Measurements from ENCODE around the gene TFEC. TPM values are rescaled to one million over a fixed set of nuclear protein-coding genes. Genes with fewer than 3 reads are reported as not detected.

The TFEC gene
- polyA plus RNA-seq, 1 of the 3 experiments (the other 2 are of a cell fraction), result not detected

DNA sequence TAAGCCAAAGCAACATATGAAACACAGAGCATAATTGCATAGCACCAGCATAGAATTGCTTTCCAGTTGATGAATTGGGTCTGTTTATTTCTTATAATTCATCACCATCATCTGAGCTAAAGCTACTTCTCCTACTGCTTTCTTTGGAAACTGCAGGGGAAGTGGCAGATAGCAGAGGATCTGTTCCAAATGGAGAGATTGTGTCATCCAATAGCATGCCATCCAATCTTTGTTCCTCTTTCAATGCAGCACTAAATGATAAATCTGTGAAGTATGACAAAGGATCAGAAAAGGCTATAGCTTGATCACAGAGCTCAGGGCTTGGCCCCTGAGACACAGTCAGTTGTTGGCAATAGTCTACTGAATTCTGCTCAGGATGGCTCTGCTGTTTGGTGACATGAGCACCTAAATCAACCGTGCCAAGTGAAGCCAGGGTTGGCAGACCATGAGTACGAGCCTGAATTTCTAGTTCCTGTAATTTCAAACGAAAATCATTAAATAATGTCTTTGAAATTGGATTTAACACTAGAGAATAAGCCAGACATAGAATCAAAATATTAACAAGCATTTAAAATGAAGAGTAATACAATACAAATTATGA is 90.0 kb downstream of the TFEC start:
- Histone ChIP-seq H3K36me3 (replicated peaks in 1 of 2; ENCODE audit: control insufficient read depth in 1 of 2, insufficient read depth in 2 of 2, low read length in 1 of 2) (no peaks in the 10 kb centered on the region), H3K4me1 (ENCODE audit: control insufficient read depth in 1 of 2, insufficient read depth in 2 of 2, low read depth in 1 of 2, low read length in 1 of 2) (no peaks in the 10 kb centered on the region), H3K4me3 (ENCODE audit: low read depth in 2 of 2, low read length in 1 of 2) (no peak overlapping the region), H3K9me3 (no peaks in the 10 kb centered on the region), H3K79me2 (ENCODE audit: insufficient read depth) (no peaks in the 10 kb centered on the region), H3K27ac (ENCODE audit: low read depth in 2 of 2, low read length in 1 of 2) (no peak overlapping the region), H4K20me1 (ENCODE audit: insufficient read depth) (no peaks in the 10 kb centered on the region), H3K9me2 (peaks cover under 1% of the 10 kb centered on the region; the same call in 1 of the 2 replicates), H2AFZ (ENCODE audit: low read depth) (no peak overlapping the region), H3K9ac (no peak overlapping the region), H3F3A (replicated peaks; ENCODE audit: insufficient read depth) (no peaks in the 10 kb centered on the region), H3K27me3 (ENCODE audit: insufficient read depth) (no peaks in the 10 kb centered on the region), H3K4me2 (no peak overlapping the region)
- POLR2A ChIA-PET, result no interaction called here
- TF ChIP-seq MEF2A (IDR thresholded peaks at IDR 0.05; ENCODE audit: borderline replicate concordance, low read depth) (no peak), EZH2phosphoT487 (IDR thresholded peaks at IDR 0.05; ENCODE audit: borderline replicate concordance, low read depth) (no peak), RFX5 (IDR thresholded peaks at IDR 0.05; ENCODE audit: low read length) (no peak), USF1 (IDR thresholded peaks at IDR 0.05; ENCODE audit: borderline replicate concordance, low read depth) (no peak), CHD2 (IDR thresholded peaks at IDR 0.05; ENCODE audit: low read length, partially characterized antibody) (no peak)
- TF ChIP-seq, protein P1, sequence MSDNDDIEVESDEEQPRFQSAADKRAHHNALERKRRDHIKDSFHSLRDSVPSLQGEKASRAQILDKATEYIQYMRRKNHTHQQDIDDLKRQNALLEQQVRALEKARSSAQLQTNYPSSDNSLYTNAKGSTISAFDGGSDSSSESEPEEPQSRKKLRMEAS (IDR thresholded peaks at IDR 0.05; ENCODE audit: low read depth), result no peak
- CTCF ChIA-PET, result interaction anchor here (0.7 kb wide), 1 partner anchor 18 kb away, joined by 3 read pairs; no protein-coding TSS in a partner anchor
- no peak for DNase-seq
- WGBS (ENCODE audit: low lambda C conversion rate), result 0% methylated on average over 3 of the region's 3 CpGs

DNA sequence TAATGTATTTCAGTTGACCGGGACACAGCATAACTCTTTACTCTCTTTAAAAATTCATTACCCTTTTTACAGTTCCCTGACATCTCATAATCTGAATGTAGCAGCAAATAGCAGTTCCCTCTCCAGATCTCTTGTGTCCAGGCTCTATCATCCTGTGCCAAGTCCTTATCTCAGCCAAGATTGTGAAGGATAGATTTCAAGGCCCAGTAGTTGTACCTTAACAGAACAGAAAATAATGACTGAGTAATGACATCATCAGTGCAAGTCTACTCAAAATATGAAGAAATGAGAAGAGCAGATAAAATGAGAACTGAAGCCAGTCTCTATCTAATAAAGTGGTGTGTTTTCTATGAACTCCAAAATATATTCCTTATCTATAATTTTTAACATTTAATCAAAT is 92.6 kb downstream of the TFEC start:
- Histone ChIP-seq H2AFZ (ENCODE audit: low read depth) (no peak overlapping the region), H3K4me2 (no peak overlapping the region), H3K9ac (no peak overlapping the region), H3K27ac (ENCODE audit: low read depth in 2 of 2, low read length in 1 of 2) (no peak overlapping the region), H3K4me3 (ENCODE audit: low read depth in 2 of 2, low read length in 1 of 2) (no peak overlapping the region), H4K20me1 (ENCODE audit: insufficient read depth) (no peaks in the 10 kb centered on the region), H3K4me1 (ENCODE audit: control insufficient read depth in 1 of 2, insufficient read depth in 2 of 2, low read depth in 1 of 2, low read length in 1 of 2) (no peaks in the 10 kb centered on the region), H3K79me2 (ENCODE audit: insufficient read depth) (no peaks in the 10 kb centered on the region), H3K9me2 (peaks cover 5% of the 10 kb centered on the region; the same call in 1 of the 2 replicates), H3F3A (replicated peaks; ENCODE audit: insufficient read depth) (no peaks in the 10 kb centered on the region), H3K36me3 (replicated peaks in 1 of 2; ENCODE audit: control insufficient read depth in 1 of 2, insufficient read depth in 2 of 2, low read length in 1 of 2) (no peaks in the 10 kb centered on the region), H3K27me3 (ENCODE audit: insufficient read depth) (no peaks in the 10 kb centered on the region), H3K9me3 (no peaks in the 10 kb centered on the region)
- DNase-seq, result no peak
- CTCF ChIA-PET, result no interaction called here
- WGBS (ENCODE audit: low lambda C conversion rate), result 2% methylated on average over 1 of the region's 1 CpG
- POLR2A ChIA-PET, result no interaction called here
- TF ChIP-seq EP300 (IDR thresholded peaks at IDR 0.05; ENCODE audit: borderline replicate concordance in 1 of 2, low read depth in 1 of 2, low read length in 1 of 2), result no peak
- no peak for TF ChIP-seq NRF1 (IDR thresholded peaks at IDR 0.05; ENCODE audit: low read depth, low read length)
- TF ChIP-seq RAD21 (IDR thresholded peaks at IDR 0.05; ENCODE audit: low read length), result no peak

DNA sequence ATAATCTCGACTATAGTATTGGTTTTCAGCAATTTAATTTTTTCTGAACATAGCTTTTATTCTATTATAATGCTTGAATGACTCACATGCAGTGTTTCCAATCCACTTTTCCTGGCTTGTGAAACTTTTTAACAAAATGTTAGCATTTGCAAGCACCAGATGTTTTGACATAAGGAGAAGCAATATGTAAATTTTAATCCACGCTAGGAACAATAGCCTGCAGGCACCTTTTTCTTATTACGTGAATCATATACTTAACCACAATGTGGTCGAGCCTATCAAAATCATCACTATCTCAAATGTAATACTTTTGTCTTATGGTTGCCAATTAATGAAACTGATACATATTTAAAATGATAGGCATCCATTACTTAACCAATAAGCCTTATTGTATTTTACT is 97.1 kb downstream of the TFEC start:
- Histone ChIP-seq H2AFZ (ENCODE audit: low read depth) (no peak overlapping the region), H3K9me3 (no peaks in the 10 kb centered on the region), H3K27ac (ENCODE audit: low read depth in 2 of 2, low read length in 1 of 2) (no peak overlapping the region), H3K4me3 (ENCODE audit: low read depth in 2 of 2, low read length in 1 of 2) (no peak overlapping the region), H3K27me3 (ENCODE audit: insufficient read depth) (no peaks in the 10 kb centered on the region), H3K36me3 (replicated peaks in 1 of 2; ENCODE audit: control insufficient read depth in 1 of 2, insufficient read depth in 2 of 2, low read length in 1 of 2) (no peaks in the 10 kb centered on the region), H3K9ac (no peak overlapping the region), H3K79me2 (ENCODE audit: insufficient read depth) (no peaks in the 10 kb centered on the region), H3K9me2 (0 out of 2 replicates have a peak, but pooled peaks cover 5% of the 10 kb centered on the region), H3K4me1 (ENCODE audit: control insufficient read depth in 1 of 2, insufficient read depth in 2 of 2, low read depth in 1 of 2, low read length in 1 of 2) (no peaks in the 10 kb centered on the region), H4K20me1 (ENCODE audit: insufficient read depth) (no peaks in the 10 kb centered on the region), H3F3A (replicated peaks; ENCODE audit: insufficient read depth) (no peaks in the 10 kb centered on the region), H3K4me2 (no peak overlapping the region)
- TF ChIP-seq FOSL2 (IDR thresholded peaks at IDR 0.05; ENCODE audit: borderline replicate concordance, low read depth) (no peak), EP300 (IDR thresholded peaks at IDR 0.05; ENCODE audit: borderline replicate concordance in 1 of 2, low read depth in 1 of 2, low read length in 1 of 2) (no peak), PBX3 (IDR thresholded peaks at IDR 0.05) (no peak), SIN3A (IDR thresholded peaks at IDR 0.05; ENCODE audit: borderline replicate concordance, low read depth, low read length) (no peak), ELF1 (IDR thresholded peaks at IDR 0.05) (no peak), NRF1 (IDR thresholded peaks at IDR 0.05; ENCODE audit: low read depth, low read length) (no peak), ZBTB33 (IDR thresholded peaks at IDR 0.05; ENCODE audit: borderline replicate concordance, low read depth) (no peak), YY1 (IDR thresholded peaks at IDR 0.05; ENCODE audit: low read depth) (no peak), MEF2A (IDR thresholded peaks at IDR 0.05; ENCODE audit: borderline replicate concordance, low read depth) (no peak), EZH2phosphoT487 (IDR thresholded peaks at IDR 0.05; ENCODE audit: borderline replicate concordance, low read depth) (no peak), RFX5 (IDR thresholded peaks at IDR 0.05; ENCODE audit: low read length) (no peak), FOXJ3 (CRISPR knock-in tag; IDR thresholded peaks at IDR 0.05) (no peak)
- TF ChIP-seq, protein P1 (IDR thresholded peaks at IDR 0.05; ENCODE audit: low read depth), result no peak
- POLR2A ChIA-PET, result no interaction called here
- WGBS (ENCODE audit: low lambda C conversion rate), result 6% methylated on average over 4 of the region's 4 CpGs
- CTCF ChIA-PET, result interaction anchor here (0.9 to 1.4 kb wide), 2 partner anchors 13 to 18 kb away, joined by 3 to 4 read pairs; no protein-coding TSS in a partner anchor
- no peak for DNase-seq
